HCT116 (cell line): ENCODE data around the gene ANP32B.

ENCODE experiments used
- CTCF ChIP-seq, 3 experiments: fragments of 200-600 bp in 1 of 3; sonication (generic) in 1 of 3; IDR thresholded peaks in 2 of 3; conservative IDR thresholded peaks in 1 of 3; 2 replicates each; pipeline ENCODE4 v1.5.1; 2012 to 2017; ENCODE audit warnings: low read depth in 2 of 3, low read length in 2 of 3, antibody characterized with exemption in 1 of 3, borderline replicate concordance in 1 of 3, control low read depth in 1 of 3, mild to moderate bottlenecking in 1 of 3, mixed read lengths in 1 of 3, mixed run types in 1 of 3, moderate library complexity in 1 of 3; ENCODE audit not compliant: insufficient read depth in 1 of 3
- JUND ChIP-seq: IDR thresholded peaks from 2 replicates; pipeline ENCODE4 v1.6.1; 2012
- POLR2A ChIP-seq: IDR thresholded peaks from 2 replicates; pipeline ENCODE4 v1.7.0; 2011; ENCODE audit warnings: borderline replicate concordance; ENCODE audit not compliant: insufficient read depth, insufficient read length; ENCODE audit errors: extremely low read depth

DNA sequence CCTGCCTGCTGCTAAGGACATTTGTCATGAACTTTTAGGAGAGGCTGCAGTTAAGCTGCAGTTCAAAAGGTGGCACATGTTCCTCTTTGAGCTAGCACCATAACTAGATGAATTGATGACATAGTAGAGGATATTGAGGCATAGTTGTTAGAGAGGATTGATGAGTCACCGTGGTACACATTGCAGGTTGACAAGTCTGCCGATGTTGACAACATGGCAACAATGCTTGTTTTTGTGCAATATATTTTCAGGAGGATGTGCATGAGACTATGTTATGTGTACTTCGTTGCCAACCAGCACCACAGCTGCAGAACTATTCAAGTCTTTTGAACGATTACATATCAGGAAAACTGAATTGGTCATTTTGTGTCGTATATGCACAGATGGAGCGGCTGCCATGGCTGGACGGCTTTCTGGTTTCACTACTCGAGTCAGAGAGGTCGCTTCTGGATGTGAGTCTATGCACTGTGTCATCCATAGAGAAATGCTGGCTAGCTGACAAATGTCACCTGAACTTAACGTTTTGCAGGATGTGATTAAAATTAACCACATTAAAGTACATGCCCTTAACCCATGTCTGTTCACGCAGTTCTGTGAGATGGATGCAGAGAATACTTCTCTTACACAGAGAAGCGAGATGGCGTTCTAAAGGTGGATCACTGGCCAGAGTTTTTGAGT is 24.2 kb downstream of the ANP32B start:
- TF ChIP-seq CTCF (IDR thresholded peaks at IDR 0.05 in 2 of 3, conservative IDR thresholded peaks at IDR 0.05 in 1 of 3; ENCODE audit: borderline replicate concordance in 1 of 3, insufficient read depth in 1 of 3, low read depth in 2 of 3, low read length in 2 of 3) (no peak), JUND (no peak), POLR2A (no peak)
